Hepatocyte (in vitro differentiated cells): ENCODE measurements around the gene SPACA1.

Experiments used
- EZH2 ChIP-seq: fragments of 200-600 bp; sonication (generic); IDR thresholded peaks from 2 replicates; pipeline ENCODE4 v1.6.1; 2016; ENCODE audit warnings: antibody characterized with exemption, mild to moderate bottlenecking, borderline replicate concordance
- EZH2phosphoT487 ChIP-seq: fragments of 200-600 bp; sonication (generic); IDR thresholded peaks from one replicate; pipeline ENCODE4 v1.6.1; 2018; ENCODE audit warnings: antibody characterized with exemption, mild to moderate bottlenecking, low read depth, moderate library complexity; ENCODE audit not compliant: unreplicated experiment, severe bottlenecking
- TF ChIP-seq, protein P1 (sequence below): fragments of 200-600 bp; sonication (generic); IDR thresholded peaks from 2 replicates; pipeline ENCODE4 v1.5.1; 2016; ENCODE audit warnings: antibody characterized with exemption, mild to moderate bottlenecking; ENCODE audit not compliant: poor library complexity

DNA sequence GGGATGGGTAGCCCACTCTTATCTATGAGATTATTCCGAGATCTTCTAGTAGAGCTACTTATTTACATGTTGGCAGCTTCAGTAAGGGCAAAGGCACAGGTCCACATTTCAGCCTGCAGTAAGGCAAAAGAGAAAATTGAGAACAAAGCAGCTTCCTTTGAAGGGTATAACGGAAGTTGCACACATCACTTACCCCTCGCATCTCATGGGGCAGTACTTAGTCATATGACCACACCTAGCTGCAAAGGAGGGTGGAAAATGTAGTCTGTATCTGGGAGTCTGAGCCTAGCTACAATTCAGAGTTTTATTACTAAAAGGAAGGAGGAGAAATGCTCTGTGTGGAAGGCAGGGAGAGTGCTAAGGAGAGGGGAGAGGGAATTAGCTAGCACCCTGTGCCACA lies 29.7 kb downstream of the SPACA1 start:
- TF ChIP-seq, protein P1, sequence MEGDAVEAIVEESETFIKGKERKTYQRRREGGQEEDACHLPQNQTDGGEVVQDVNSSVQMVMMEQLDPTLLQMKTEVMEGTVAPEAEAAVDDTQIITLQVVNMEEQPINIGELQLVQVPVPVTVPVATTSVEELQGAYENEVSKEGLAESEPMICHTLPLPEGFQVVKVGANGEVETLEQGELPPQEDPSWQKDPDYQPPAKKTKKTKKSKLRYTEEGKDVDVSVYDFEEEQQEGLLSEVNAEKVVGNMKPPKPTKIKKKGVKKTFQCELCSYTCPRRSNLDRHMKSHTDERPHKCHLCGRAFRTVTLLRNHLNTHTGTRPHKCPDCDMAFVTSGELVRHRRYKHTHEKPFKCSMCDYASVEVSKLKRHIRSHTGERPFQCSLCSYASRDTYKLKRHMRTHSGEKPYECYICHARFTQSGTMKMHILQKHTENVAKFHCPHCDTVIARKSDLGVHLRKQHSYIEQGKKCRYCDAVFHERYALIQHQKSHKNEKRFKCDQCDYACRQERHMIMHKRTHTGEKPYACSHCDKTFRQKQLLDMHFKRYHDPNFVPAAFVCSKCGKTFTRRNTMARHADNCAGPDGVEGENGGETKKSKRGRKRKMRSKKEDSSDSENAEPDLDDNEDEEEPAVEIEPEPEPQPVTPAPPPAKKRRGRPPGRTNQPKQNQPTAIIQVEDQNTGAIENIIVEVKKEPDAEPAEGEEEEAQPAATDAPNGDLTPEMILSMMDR: no peak
- no peak for TF ChIP-seq EZH2
- TF ChIP-seq EZH2phosphoT487: no peak
